Motor neuron (in vitro differentiated cells): Measurements from ENCODE around the gene PBX2. TPM values are rescaled to one million over a fixed set of nuclear protein-coding genes. Genes with fewer than 3 reads are reported as not detected.
"Not testable (repeated sequence)": the region's sequence is repeated elsewhere in the genome, so short reads cannot be mapped to it uniquely, and the experiment has no call there.

ENCODE experiments used
- ATAC-seq, 8 experiments: fragments of 200-7000 bp; cut with Tn5 transposase; replicated peaks in 6 of 8; 2 replicates each; pipeline ENCODE4 v1.8.0; 2021; ENCODE audit warnings: mild to moderate bottlenecking in 8 of 8, moderate library complexity in 8 of 8
- H3K27ac ChIP-seq, 2 donors: fragments of 250-450 bp; sonication (Bioruptor Pico); 2 replicates each; pipeline ENCODE4 v1.9.0; 2021; ENCODE audit warnings: antibody characterized with exemption in 2 of 2, mild to moderate bottlenecking in 2 of 2, moderate library complexity in 1 of 2
- H3K4me1 ChIP-seq, 2 donors: fragments of 250-450 bp; sonication (Bioruptor Pico); replicated peaks in 1 of 2; 2 replicates each; pipeline ENCODE4 v1.6.1; 2021; ENCODE audit warnings: antibody characterized with exemption in 2 of 2, mild to moderate bottlenecking in 2 of 2, moderate library complexity in 1 of 2
- H3K4me3 ChIP-seq, 5 donors: fragments of 250-450 bp; sonication (Bioruptor Pico); 2 replicates each; pipeline ENCODE4 v1.9.0; 2021; ENCODE audit warnings: antibody characterized with exemption in 5 of 5, mild to moderate bottlenecking in 5 of 5, moderate library complexity in 4 of 5
- WGBS, 10 experiments: fragments of 450-650 bp; shearing (Covaris generic); methylation state at CpG; one replicate each; pipeline ENCODE4 v1.0.0; 2022; 5-methylcytosine and 5-hydroxymethylcytosine counted together
- in situ Hi-C, 9 experiments: fragments of 400-800 bp; cut with MboI; loops; one replicate each; pipeline ENCODE4 v1.15.0; 2021; ENCODE audit warnings: low sequenced_read_pairs in 9 of 9, low pct_unique_long_range_greater_than_20kb in 2 of 9; ENCODE audit not compliant: unreplicated experiment in 9 of 9
- total RNA-seq, 8 experiments: library from RNA; unstranded; fragments of 300-600 nt; gene quantifications; 2 replicates each; pipeline versions ENCODE4 v1.2.3 to v1.2.4, GENCODE V29; 2022

Gene PBX2
- total RNA-seq, 8 experiments from 2014 or later, result 25.9 to 78.8 (median 48.0) TPM

DNA sequence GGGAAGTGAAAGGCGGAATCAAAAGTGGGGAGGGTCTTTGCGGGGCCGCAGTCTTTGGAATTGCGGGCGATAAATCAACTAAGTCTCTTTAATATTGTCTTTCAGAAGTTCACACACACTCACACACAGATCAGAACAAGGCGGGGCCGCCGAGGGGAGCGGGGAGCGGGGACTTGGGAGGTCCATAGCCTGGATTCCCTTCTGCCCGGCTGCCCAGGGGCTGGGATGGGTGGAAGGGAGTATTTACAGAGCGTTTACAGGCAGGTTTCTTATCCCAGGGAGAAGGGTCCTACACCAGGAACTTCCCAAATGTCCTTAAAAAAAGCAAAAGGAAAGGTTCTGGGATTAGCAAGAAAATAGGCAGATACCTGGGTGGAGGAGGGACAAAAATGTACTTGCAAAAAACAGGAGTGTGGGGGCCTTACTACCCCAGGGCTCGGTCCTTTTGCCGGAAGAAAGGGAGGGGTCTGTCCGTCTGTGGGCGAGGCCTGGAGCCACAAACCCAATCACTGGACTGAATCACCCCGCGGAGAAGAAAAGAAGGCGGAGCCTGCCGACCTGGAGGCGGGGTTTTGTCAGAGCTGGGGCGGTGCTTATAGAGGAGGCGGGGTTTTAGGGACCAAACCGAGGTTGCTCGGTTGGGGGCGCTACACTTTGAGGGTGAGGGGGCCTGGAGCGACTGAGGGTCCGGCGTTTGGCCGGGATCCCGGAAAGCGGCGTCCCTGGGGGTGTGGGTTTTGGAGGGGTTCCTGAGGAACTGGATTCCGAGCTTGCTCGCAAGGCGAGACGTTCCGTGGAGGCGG, 41.5 kb downstream of the PBX2 start:
- peaks cover 27 to 34% of the 10 kb centered on the region in 2 donors for H3K4me1 ChIP-seq
- 27 to 88% (median 74%) methylated on average over 3 to 11 of the region's 39 CpGs; no CpG with 5 or more reads in 4 of the 10 experiments for WGBS, 10 experiments
- peak in 2 of 8 experiments; percentile 8 to 21 for ATAC-seq
- H3K4me3 ChIP-seq, result peak overlapping the region in 1 of 5 donors; percentile 29
- H3K27ac ChIP-seq, result no peak overlapping the region
- in situ Hi-C loops, result no loop called here

DNA sequence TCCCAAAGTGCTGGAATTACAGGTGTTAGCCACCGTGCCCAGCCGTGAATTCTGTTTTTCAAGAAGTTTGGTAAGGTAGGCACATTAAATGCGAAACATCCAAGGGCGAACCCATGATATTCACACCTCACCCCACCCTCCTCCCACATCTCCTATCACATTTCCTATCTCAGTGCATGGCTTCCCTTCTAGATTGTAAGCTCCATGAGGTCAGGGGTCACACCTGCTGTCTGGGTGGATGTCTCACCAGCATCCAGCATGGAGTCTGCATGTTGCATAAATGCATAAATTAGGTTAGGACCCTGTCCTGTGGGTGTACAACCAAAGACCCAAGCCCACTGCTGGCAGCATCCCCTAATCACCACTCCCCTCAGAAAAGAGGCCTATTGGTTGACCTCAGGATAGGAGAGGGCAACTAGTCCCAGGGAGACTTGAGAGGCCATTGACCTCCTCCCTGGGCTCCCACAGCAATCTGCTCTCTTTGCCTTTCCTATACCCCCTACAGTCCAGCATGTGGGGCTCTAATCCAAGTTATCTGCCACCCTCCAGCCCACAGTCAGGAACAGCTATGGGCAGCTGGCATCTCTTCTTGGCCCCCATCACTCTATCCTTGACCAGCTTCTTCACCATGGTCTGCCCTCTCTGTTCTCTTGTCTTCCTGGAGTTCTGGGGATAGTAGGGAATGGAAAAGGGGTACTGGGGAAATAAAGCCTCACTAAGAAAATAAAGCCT, 42.4 kb downstream of the PBX2 start:
- WGBS, 10 experiments, result 100% methylated on average over 1 to 3 of the region's 4 CpGs; no CpG with 5 or more reads in 7 of the 10 experiments
- H3K4me3 ChIP-seq, result no peak overlapping the region
- in situ Hi-C loops, result no loop called here

DNA sequence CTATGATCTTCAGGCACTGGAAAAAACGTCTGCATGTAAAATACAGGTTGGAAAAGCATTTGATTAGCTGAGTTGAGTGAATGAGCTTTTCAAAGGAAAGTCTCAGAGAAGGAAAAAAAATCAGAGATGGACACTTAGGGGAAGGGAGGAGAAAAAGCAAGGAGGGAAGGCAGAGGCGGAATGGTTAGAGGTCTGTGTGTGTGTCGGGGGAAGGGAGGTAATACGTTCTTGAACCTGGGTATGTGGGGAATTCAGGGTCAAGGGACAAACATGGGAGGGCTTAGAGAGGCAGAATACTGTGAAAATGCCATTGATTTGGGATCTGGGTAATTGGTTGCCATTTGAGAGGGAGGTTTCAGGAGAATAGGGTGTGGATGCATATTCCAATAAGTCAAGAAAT, 43.3 kb downstream of the PBX2 start:
- in situ Hi-C loops, result no loop called here
- ATAC-seq, result peak in 2 of 8 experiments; percentile 3 to 9
- no peak overlapping the region for H3K27ac ChIP-seq

More for the DNA sequence above, 42.4 kb downstream of the PBX2 start:
- no peak for ATAC-seq
- Histone ChIP-seq H3K4me1 (peaks cover 21 to 27% of the 10 kb centered on the region in 2 donors), H3K27ac (no peak overlapping the region)

DNA sequence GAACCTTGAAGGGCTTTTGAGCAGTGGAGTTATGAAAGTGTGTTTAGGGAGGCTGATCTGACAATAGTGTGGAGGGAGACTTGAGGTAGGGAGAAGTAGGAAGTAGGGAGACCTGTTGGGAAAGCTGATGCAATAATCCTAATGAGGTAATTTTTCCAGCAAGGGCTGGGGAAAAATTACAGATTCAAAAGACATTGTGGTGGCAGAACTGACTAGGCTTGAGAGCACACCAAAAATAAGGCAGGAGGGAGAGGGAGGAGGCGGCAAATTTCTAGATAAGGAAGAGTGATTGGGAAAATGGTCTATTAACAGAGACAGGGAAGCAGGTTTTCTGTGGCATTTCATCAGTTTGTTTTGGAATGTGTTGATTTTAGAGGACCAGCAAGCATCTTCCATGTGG, 43.7 kb downstream of the PBX2 start:
- peak overlapping the region in 1 of 5 donors; percentile 17 for H3K4me3 ChIP-seq
- H3K4me1 ChIP-seq, result peaks cover 13 to 14% of the 10 kb centered on the region in 2 donors
- 83 to 100% (median 100%) methylated on average over 1 of the region's 1 CpG; no CpG with 5 or more reads in 1 of the 10 experiments for WGBS, 10 experiments
- in situ Hi-C loops, result no loop called here
- no peak overlapping the region for H3K27ac ChIP-seq
- ATAC-seq, result peak in 4 of 8 experiments; percentile 13 to 64 (median 40)

More for the DNA sequence above, 43.3 kb downstream of the PBX2 start:
- WGBS, 10 experiments, result 20 to 89% (median 41%) methylated on average over 1 to 4 of the region's 4 CpGs
- peak overlapping the region in 2 of 5 donors; percentile 9 to 17 for H3K4me3 ChIP-seq
- peaks cover 14 to 18% of the 10 kb centered on the region in 2 donors for H3K4me1 ChIP-seq

DNA sequence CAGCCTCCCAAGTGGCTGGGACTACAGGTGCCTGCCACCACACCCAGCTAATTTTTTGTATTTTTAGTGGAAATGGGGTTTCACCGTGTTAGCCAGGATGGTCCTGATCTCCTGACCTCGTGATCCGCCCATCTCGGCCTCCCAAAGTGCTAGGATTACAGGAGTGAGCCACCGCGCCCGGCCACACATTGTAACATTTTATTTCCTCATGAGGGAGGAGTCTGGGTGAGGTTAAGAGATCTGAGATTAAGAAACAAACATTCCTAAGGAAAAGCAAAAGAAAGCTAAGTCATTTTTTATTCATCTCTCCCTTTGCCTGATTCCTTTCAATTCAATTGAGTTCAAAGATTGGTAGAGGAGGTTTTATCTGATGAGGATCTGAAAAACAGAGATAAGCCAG, 45.8 kb downstream of the PBX2 start:
- peak in 1 of 8 experiments; percentile 90 for ATAC-seq
- H3K4me3 ChIP-seq, in situ Hi-C loops, H3K27ac ChIP-seq: not testable (repeated sequence)
- peaks cover 11% of the 10 kb centered on the region in 2 donors for H3K4me1 ChIP-seq
- 20 to 95% (median 92%) methylated on average over 4 to 7 of the region's 7 CpGs; no CpG with 5 or more reads in 4 of the 10 experiments for WGBS, 10 experiments

DNA sequence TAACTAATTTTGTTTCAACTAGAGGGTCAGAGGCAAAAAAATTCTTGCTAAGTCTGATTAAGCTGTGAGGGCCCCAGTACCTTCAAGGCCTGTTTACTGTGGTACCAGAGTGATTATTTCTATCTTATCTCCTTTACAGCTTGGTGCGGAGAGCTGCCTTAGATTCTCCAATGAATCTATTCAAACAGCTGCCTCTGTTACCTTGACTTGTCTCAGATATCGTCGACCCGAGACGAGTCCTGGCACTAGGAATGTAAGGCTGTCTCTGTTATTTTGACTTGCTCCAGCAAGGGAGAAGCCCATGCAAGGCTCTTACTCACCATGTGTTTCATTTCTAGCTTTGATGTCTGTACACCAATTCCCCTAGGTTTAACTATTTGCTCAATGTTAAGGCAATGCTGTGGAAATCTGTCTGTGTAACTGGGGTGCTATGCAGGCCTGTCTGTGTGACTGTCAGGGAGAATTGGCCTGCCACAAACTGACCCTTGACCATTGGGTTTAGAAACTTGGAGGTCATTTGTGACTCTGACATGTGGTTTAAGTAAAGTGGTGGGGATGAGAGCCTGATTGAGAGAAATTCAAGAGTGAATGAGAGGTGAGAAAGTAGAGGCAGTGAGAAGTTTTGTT, 49.5 kb downstream of the PBX2 start:
- Histone ChIP-seq H3K4me1 (no peaks in the 10 kb centered on the region), H3K4me3 (no peak overlapping the region), H3K27ac (no peak overlapping the region)
- 40 to 88% (median 81%) methylated on average over 2 to 5 of the region's 5 CpGs; no CpG with 5 or more reads in 4 of the 10 experiments for WGBS, 10 experiments
- in situ Hi-C loops, result no loop called here
- ATAC-seq, result no peak

DNA sequence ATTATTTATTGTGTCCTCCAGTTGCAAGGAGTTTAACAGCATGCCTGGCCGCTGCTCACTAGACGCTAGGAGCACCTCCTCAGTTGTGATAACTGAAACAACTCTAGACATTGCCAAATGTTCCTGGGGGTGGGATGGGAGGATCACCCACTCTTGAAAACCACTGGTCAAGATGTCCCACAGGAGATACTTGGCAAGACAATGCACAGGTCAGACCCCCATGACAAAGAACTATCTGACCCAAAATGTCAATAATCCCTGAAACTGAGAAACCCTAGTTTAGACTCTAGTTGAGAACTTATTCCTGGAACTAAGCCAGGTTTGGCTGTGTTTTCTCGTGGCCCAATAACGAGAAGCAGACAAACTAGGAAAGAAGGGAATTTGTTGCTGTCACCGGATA, 50.4 kb downstream of the PBX2 start:
- 17 to 91% (median 79%) methylated on average over 1 to 4 of the region's 5 CpGs; no CpG with 5 or more reads in 4 of the 10 experiments for WGBS, 10 experiments
- Histone ChIP-seq H3K4me1 (no peaks in the 10 kb centered on the region), H3K27ac (no peak overlapping the region), H3K4me3 (no peak overlapping the region)
- no peak for ATAC-seq
- in situ Hi-C loops, result no loop called here

DNA sequence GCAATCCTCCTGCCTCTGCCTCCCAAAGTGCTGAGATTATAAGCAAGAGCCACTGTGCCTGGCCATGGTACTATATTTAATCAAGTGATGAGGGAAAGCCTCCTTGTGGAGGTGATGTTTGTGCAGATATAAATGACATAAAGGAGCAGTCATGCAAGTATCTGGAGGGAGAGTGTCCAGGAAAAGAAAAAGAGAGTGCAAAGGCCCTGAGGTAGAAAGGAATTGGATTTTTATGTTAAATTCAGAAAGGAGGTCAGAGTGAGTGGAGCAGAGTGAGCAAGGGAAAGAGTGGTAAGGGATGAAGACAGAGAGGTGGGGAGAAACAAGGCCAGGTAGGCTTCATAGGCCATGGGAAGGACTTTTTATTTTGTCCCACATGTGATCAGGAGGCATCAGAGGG, 52.5 kb downstream of the PBX2 start:
- Histone ChIP-seq H3K4me3 (no peak overlapping the region), H3K27ac (no peak overlapping the region), H3K4me1 (no peaks in the 10 kb centered on the region)
- in situ Hi-C loops, result no loop called here
- ATAC-seq, result no peak

Other genes with a start within 250 kb of the PBX2 start
- 100 to 1,000 TPM in 1 of 8 experiments, 10 to 100 TPM in 3, 1 to 10 TPM in 4; 2.3 to 300 (median 12.7) TPM for gene CFB, start 244.1 kb downstream of the PBX2 start, total RNA-seq
- 10 to 100 TPM; 50.3 to 91.1 (median 72.3) TPM for gene NELFE, start 231.2 kb downstream of the PBX2 start, total RNA-seq
- 10 to 100 TPM; 30.6 to 68.4 (median 52.9) TPM for gene SKIC2, start 231.0 kb downstream of the PBX2 start, total RNA-seq
- 10 to 100 TPM; 15.3 to 26.9 (median 22.9) TPM for gene DXO, start 218.1 kb downstream of the PBX2 start, total RNA-seq
- 100 to 1,000 TPM in 1 of 8 experiments, 10 to 100 TPM in 4, 1 to 10 TPM in 3; 3.1 to 631 (median 17.1) TPM for gene C4A, start 208.1 kb downstream of the PBX2 start, total RNA-seq
- 100 to 1,000 TPM in 1 of 8 experiments, 10 to 100 TPM in 4, 1 to 10 TPM in 3; 2.5 to 575 (median 14.2) TPM for gene C4B, start 175.4 kb downstream of the PBX2 start, total RNA-seq
- gene CYP21A2, start 151.8 kb downstream of the PBX2 start, total RNA-seq, result 1 to 10 TPM in 2 of 8 experiments, under 1 TPM in 6; 0.16 to 8.7 (median 0.77) TPM
- gene TNXB, start 80.9 kb downstream of the PBX2 start, total RNA-seq, result 10 to 100 TPM in 2 of 8 experiments, 1 to 10 TPM in 5, under 1 TPM in 1; 0.81 to 84.8 (median 3.1) TPM
- 10 to 100 TPM; 25.6 to 59.0 (median 45.1) TPM for gene ATF6B, start 62.0 kb downstream of the PBX2 start, total RNA-seq
- 10 to 100 TPM in 1 of 8 experiments, 1 to 10 TPM in 7; 4.4 to 11.9 (median 6.4) TPM for gene FKBPL, start 59.9 kb downstream of the PBX2 start, total RNA-seq
- gene PRRT1, start 38.3 kb downstream of the PBX2 start, total RNA-seq, result 1 to 10 TPM in 4 of 8 experiments, under 1 TPM in 4; 0.50 to 2.9 (median 1.1) TPM
- gene PPT2, start 36.1 kb downstream of the PBX2 start, total RNA-seq, result 10 to 100 TPM; 18.9 to 41.5 (median 30.9) TPM
- gene EGFL8, start 25.6 kb downstream of the PBX2 start, total RNA-seq, result 10 to 100 TPM in 4 of 8 experiments, 1 to 10 TPM in 4; 5.6 to 23.9 (median 9.9) TPM
- 10 to 100 TPM; 44.5 to 84.4 (median 67.4) TPM for gene AGPAT1, start 14.1 kb downstream of the PBX2 start, total RNA-seq
- 100 to 1,000 TPM in 4 of 8 experiments, 10 to 100 TPM in 4; 40.1 to 152 (median 98.5) TPM for gene RNF5, start 11.8 kb downstream of the PBX2 start, total RNA-seq
- 10 to 100 TPM in 1 of 8 experiments, 1 to 10 TPM in 7; 1.4 to 11.8 (median 5.3) TPM for gene AGER, start 5.9 kb downstream of the PBX2 start, total RNA-seq
- 1 to 10 TPM in 7 of 8 experiments, under 1 TPM in 1; 0.60 to 7.7 (median 1.4) TPM for gene GPSM3, start 2.4 kb upstream of the PBX2 start, total RNA-seq
- gene NOTCH4, start 33.9 kb upstream of the PBX2 start, total RNA-seq, result 1 to 10 TPM; 1.3 to 6.7 (median 4.5) TPM
- gene TSBP1, start 181.7 kb upstream of the PBX2 start, total RNA-seq, result under 1 TPM in 5 of 8 experiments, not detected in 3; 0.09 to 0.76 (median 0.41) TPM
- gene BTNL2, start 217.0 kb upstream of the PBX2 start, total RNA-seq, result 1 to 10 TPM in 1 of 8 experiments, under 1 TPM in 1, not detected in 6; 0.17 to 1.8 TPM
- gene HLA-DRA, start 249.7 kb upstream of the PBX2 start, total RNA-seq, result 10 to 100 TPM in 1 of 8 experiments, under 1 TPM in 2, not detected in 5; 0.25 to 23.9 (median 0.40) TPM